K562 (cell line): ENCODE measurements around the gene EXOC4. TPM values are rescaled to one million over a fixed set of nuclear protein-coding genes. Genes with fewer than 3 reads are reported as not detected.

Experiments
- ATAC-seq: fragments of 200-7000 bp; cut with Tn5 transposase; 3 replicates; pipeline ENCODE4 v1.9.1; 2020; ENCODE audit warnings: moderate library complexity
- BruUV-seq: library from RNA; stranded (reverse); fragments of 400-500 nt; replicated peaks from 2 replicates; lab custom pipeline; 2021; lab: Mats Ljungman, UMichigan
- CTCF ChIA-PET: fragments of 300-600 bp; formaldehyde crosslinking; extraction: SDS; loops from one replicate; lab custom pipeline; 2021; ENCODE audit warnings: low intra/inter-chr PET ratio; lab: Yijun Ruan, JAX
- POLR2A ChIA-PET: fragments of 300-600, 350-650 bp; sonication (Branson Sonifier 250); formaldehyde crosslinking; extraction: SDS; loops from one replicate; lab custom pipeline; 2021; ENCODE audit warnings: antibody characterized with exemption, inconsistent platforms; lab: Yijun Ruan, JAX
- DNase-seq, 4 experiments: peaks; one replicate each; pipeline versions ENCODE4 v3.0.0 to v3.0.0-alpha.2; 2011 to 2018; ENCODE audit warnings: low spot score in 3 of 4, mixed read lengths in 3 of 4; ENCODE audit errors: extremely low read depth in 1 of 4
- FAIRE-seq: peaks from 2 replicates; lab custom pipeline; 2011; peaks lifted over from hg19 to GRCh38; lab: Jason Lieb, UNC
- H2AFZ ChIP-seq: 2 replicates; pipeline ENCODE4 v1.6.0; 2011; ENCODE audit warnings: low read depth, low read length, control low read depth, inconsistent platforms
- H3K27ac ChIP-seq: fragments of 200-600 bp; 3 replicates; pipeline ENCODE4 v1.8.0; 2011; ENCODE audit warnings: low read depth, mild to moderate bottlenecking, control low read depth, inconsistent platforms, low read length, moderate library complexity, mixed read lengths; ENCODE audit errors: extremely low read depth
- H3K27me3 ChIP-seq, 2 experiments: fragments of 300-600 bp in 1 of 2; 2 replicates in 1 of 2; 3 replicates in 1 of 2; pipeline versions ENCODE4 v1.6.0 to v1.8.0; 2011; ENCODE audit warnings: inconsistent platforms in 2 of 2, low read length in 2 of 2, mild to moderate bottlenecking in 1 of 2, mixed read lengths in 1 of 2, moderate library complexity in 1 of 2; ENCODE audit not compliant: control insufficient read depth in 2 of 2, insufficient read depth in 2 of 2
- H3K36me3 ChIP-seq: fragments of 300-600 bp; 3 replicates; pipeline ENCODE4 v1.8.0; 2011; ENCODE audit warnings: mild to moderate bottlenecking, low read length, inconsistent platforms; ENCODE audit not compliant: control insufficient read depth, insufficient read depth
- H3K4me1 ChIP-seq, 2 experiments: fragments of 200-600 bp in 1 of 2; replicated peaks in 1 of 2; 2 replicates in 1 of 2; 3 replicates in 1 of 2; pipeline versions ENCODE4 v1.5.1 to v1.8.0; 2011; ENCODE audit warnings: inconsistent platforms in 2 of 2, low read length in 2 of 2, mild to moderate bottlenecking in 1 of 2, mixed read lengths in 1 of 2, moderate library complexity in 1 of 2; ENCODE audit not compliant: control insufficient read depth in 2 of 2, insufficient read depth in 2 of 2
- H3K4me2 ChIP-seq: 2 replicates; pipeline ENCODE4 v1.6.1; 2011; ENCODE audit warnings: low read length, control low read depth, inconsistent platforms, mixed read lengths; ENCODE audit not compliant: insufficient read depth
- H3K4me3 ChIP-seq: fragments of 200-600 bp; sonication (generic), shearing (Covaris generic); 2 replicates; pipeline ENCODE4 v1.5.1; 2016; ENCODE audit warnings: control low read depth, inconsistent platforms
- H3K79me2 ChIP-seq: fragments of 200-600 bp; 3 replicates; pipeline ENCODE4 v1.8.0; 2011; ENCODE audit warnings: low read length, inconsistent platforms; ENCODE audit not compliant: control insufficient read depth, insufficient read depth
- H3K9ac ChIP-seq, 2 experiments: 2 replicates each; pipeline versions ENCODE4 v1.6.0 to v1.6.1; 2011; ENCODE audit warnings: low read depth in 2 of 2, low read length in 2 of 2, control low read depth in 1 of 2, inconsistent platforms in 1 of 2, mild to moderate bottlenecking in 1 of 2, mixed read lengths in 1 of 2; ENCODE audit not compliant: insufficient read depth in 1 of 2
- H3K9me1 ChIP-seq: one replicate; pipeline ENCODE4 v1.6.0; 2011; ENCODE audit warnings: inconsistent platforms, mild to moderate bottlenecking, low read length, moderate library complexity; ENCODE audit not compliant: control insufficient read depth, insufficient read depth
- H3K9me3 ChIP-seq: replicated peaks from 2 replicates; pipeline ENCODE4 v1.5.1; 2011; ENCODE audit warnings: low read depth, low read length, inconsistent platforms; ENCODE audit not compliant: control insufficient read depth, insufficient read depth
- H4K20me1 ChIP-seq: replicated peaks from 2 replicates; pipeline ENCODE4 v1.6.1; 2011; ENCODE audit warnings: low read length, inconsistent platforms, mixed read lengths; ENCODE audit not compliant: control insufficient read depth, insufficient read depth
- MECOM ChIP-seq: fragments of 250-450 bp; sonication (Bioruptor Pico); IDR thresholded peaks from 2 replicates; pipeline ENCODE4 v1.8.0; 2022; ENCODE audit warnings: inconsistent platforms
- MEF2A ChIP-seq: IDR thresholded peaks from 2 replicates; pipeline ENCODE4 v1.6.1; 2011; ENCODE audit warnings: low read depth, mild to moderate bottlenecking, low read length, moderate library complexity; ENCODE audit not compliant: control insufficient read depth
- SMAD3 ChIP-seq: fragments of 450-650 bp; formaldehyde crosslinking; conservative IDR thresholded peaks from 2 replicates; pipeline ENCODE4 v1.4.0; 2020; ENCODE audit warnings: mild to moderate bottlenecking
- STAT5B ChIP-seq: fragments of 250-450 bp; sonication (Bioruptor Pico); IDR thresholded peaks from 2 replicates; pipeline ENCODE4 v1.8.0; 2021; ENCODE audit warnings: mild to moderate bottlenecking, inconsistent platforms
- TAF9B ChIP-seq: fragments of 450-650 bp; IDR thresholded peaks from 2 replicates; pipeline ENCODE4 v1.6.1; 2018; ENCODE audit warnings: mild to moderate bottlenecking; ENCODE audit not compliant: partially characterized antibody
- ZNF124 ChIP-seq: sonication (generic); formaldehyde crosslinking; IDR thresholded peaks from 2 replicates; pipeline ENCODE4 v1.8.1; 2022; ENCODE audit warnings: missing genetic modification reagents
- ZNF175 ChIP-seq: fragments of 200-800 bp; sonication (Bioruptor generic); IDR thresholded peaks from 2 replicates; pipeline ENCODE4 v1.6.1; 2016; ENCODE audit warnings: low read depth, mild to moderate bottlenecking, missing genetic modification characterization, missing compliant biosample characterization
- ZNF77 ChIP-seq: fragments of 250-450 bp; sonication (Bioruptor Pico); IDR thresholded peaks from 2 replicates; pipeline ENCODE4 v1.5.0; 2020
- WGBS: fragments of 100-300 bp; shearing (Covaris generic); methylation state at CpG from one replicate; pipeline ENCODE4 v1.1.6; 2016; ENCODE audit warnings: low coverage, mixed read lengths; ENCODE audit not compliant: insufficient coverage; ENCODE audit errors: missing lambda C conversion rate; 5-methylcytosine and 5-hydroxymethylcytosine counted together
- in situ Hi-C: fragments of 300-500 bp; cut with MboI; formaldehyde crosslinking; loops from 4 replicates; pipeline ENCODE4 v1.15.0; 2018; ENCODE audit warnings: inconsistent platforms, mixed read lengths
- intact Hi-C: fragments of 100-400 bp; cut with micrococcal nuclease; formaldehyde crosslinking; loops from 2 replicates; pipeline ENCODE4 v1.14.2; 2022
- polyA plus RNA-seq, 8 experiments: library from polyadenylated mRNA; depleted of rRNA in 4 of 8; stranded (reverse) in 5 of 8; unstranded in 3 of 8; fragments of >200 nt; fragmentation: Nextera tagmentation in 2 of 8; fragmentation: Illumina TruSeq in 1 of 8; extraction: Ambion mirVana in 2 of 8; extraction: Trizol in 1 of 8; gene quantifications; 2 replicates each; pipeline versions ENCODE4 v1.2.1 to v1.2.3, GENCODE V29; 2011 to 2014; ENCODE audit warnings: inconsistent platforms in 1 of 8, missing spikeins in 1 of 8
- total RNA-seq, 7 experiments: library from RNA; depleted of rRNA in 6 of 7; stranded (reverse); fragments of >200 nt in 6 of 7; fragmentation: Illumina TruSeq in 2 of 7; extraction: Trizol in 2 of 7; gene quantifications; 2 replicates each; pipeline versions ENCODE4 v1.2.1 to v1.2.3, GENCODE V29; 2011 to 2021; ENCODE audit warnings: low replicate concordance in 1 of 7
- TF ChIP-seq, protein P1 (sequence below): fragments of 250-450 bp; sonication (Bioruptor Pico); IDR thresholded peaks from 2 replicates; pipeline ENCODE4 v1.8.0; 2021; ENCODE audit warnings: moderate library complexity, mild to moderate bottlenecking, inconsistent platforms
- TF ChIP-seq, protein P2 (sequence below): fragments of 250-450 bp; sonication (Bioruptor Pico); IDR thresholded peaks from 2 replicates; pipeline ENCODE4 v1.4.0; 2020; ENCODE audit warnings: mild to moderate bottlenecking
- TF ChIP-seq, protein P3 (sequence below): IDR thresholded peaks from 2 replicates; pipeline ENCODE4 v1.6.1; 2012; ENCODE audit warnings: low read depth, low read length, improper control_type of control experiment, borderline replicate concordance

EXOC4 gene
- total and polyA plus RNA-seq, 9 of the 15 experiments (the other 6 are each of a cell fraction or from before 2014, with no cell fraction given), result 18.5 to 73.1 (median 46.6) TPM

DNA sequence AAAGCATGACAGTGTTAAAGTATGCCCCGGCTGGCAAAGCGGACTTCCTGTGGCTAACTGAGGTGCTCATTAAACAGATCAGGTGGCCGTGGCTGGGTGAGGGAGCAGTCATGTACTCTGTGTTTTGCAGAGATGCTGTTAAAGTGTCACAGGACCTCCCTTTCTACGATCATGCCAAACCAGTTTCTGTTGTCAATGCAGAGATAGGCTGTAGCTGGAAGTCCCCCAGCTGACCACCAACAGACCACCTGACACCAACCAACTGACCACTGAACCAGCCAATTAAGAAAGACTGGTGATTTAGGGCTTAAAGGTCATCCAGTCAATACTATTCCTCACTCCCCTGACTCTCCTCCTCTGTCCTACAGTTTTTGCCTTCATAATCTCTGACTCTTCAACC lies 443.2 kb downstream of the EXOC4 start:
- intact Hi-C loops, result no loop called here
- BruUV-seq, result no TSS peak
- Histone ChIP-seq H3K4me2 (no peak overlapping the region), H3K36me3 (no peaks in the 10 kb centered on the region), H3K27me3 (no peaks in the 10 kb centered on the region), H3K9me1 (no peaks in the 10 kb centered on the region), H2AFZ (no peak overlapping the region), H3K4me3 (no peak overlapping the region), H4K20me1 (no peaks in the 10 kb centered on the region), H3K9ac (no peak overlapping the region), H3K4me1 (peaks cover 0 to 4% of the 10 kb centered on the region in 2 experiments; a peak in 1 of 5 replicates), H3K79me2 (no peaks in the 10 kb centered on the region), H3K9me3 (no peaks in the 10 kb centered on the region), H3K27ac (no peak overlapping the region)
- ChIA-PET CTCF (no interaction called here), POLR2A (no interaction called here)
- 36% methylated on average over 4 of the region's 4 CpGs for WGBS
- FAIRE-seq (no peak), ATAC-seq (no peak), DNase-seq (no peak)
- in situ Hi-C loops, result no loop called here
- no peak for TF ChIP-seq SMAD3 (CRISPR knock-in tag)
- TF ChIP-seq, all 486 proteins: peak for 0

DNA sequence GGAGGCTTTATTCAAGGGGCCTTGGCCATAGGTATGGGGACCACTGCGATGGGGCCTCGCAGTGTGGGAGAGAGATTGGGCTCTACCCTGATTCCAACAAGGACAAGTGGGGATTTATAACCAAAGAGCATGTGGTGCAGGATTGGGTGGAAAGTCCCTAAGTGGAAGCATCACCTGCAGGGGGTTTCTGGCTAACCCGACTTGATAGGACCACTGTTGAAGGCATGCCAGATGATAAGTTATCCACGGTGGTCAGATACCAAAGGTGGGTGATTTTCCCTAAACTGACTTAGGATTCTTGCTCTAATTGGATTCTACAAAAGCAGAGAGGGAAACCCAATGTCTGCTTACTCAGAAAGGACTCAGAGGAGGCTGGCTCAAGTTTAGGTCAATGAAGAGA lies 444.7 kb downstream of the EXOC4 start:
- 30% methylated on average over 4 of the region's 4 CpGs for WGBS
- ChIA-PET POLR2A (no interaction called here), CTCF (no interaction called here)
- Histone ChIP-seq H3K27ac (no peak overlapping the region), H3K9me1 (no peaks in the 10 kb centered on the region), H3K79me2 (no peaks in the 10 kb centered on the region), H2AFZ (no peak overlapping the region), H3K9ac (no peak overlapping the region), H3K36me3 (no peaks in the 10 kb centered on the region), H3K4me2 (no peak overlapping the region), H3K27me3 (no peaks in the 10 kb centered on the region), H3K9me3 (no peaks in the 10 kb centered on the region), H4K20me1 (no peaks in the 10 kb centered on the region), H3K4me1 (no peaks in the 10 kb centered on the region), H3K4me3 (no peak overlapping the region)
- intact Hi-C loops (no loop called here), in situ Hi-C loops (no loop called here)
- no peak for FAIRE-seq
- DNase-seq, result no peak
- ATAC-seq, result no peak
- BruUV-seq, result no TSS peak
- TF ChIP-seq ZNF77 (CRISPR knock-in tag) (no peak), STAT5B (CRISPR knock-in tag) (no peak), ZNF124 (CRISPR knock-in tag) (no peak), ZNF175 (CRISPR knock-in tag) (no peak), MECOM (no peak), TAF9B (no peak), MEF2A (no peak)
- TF ChIP-seq, protein P1, sequence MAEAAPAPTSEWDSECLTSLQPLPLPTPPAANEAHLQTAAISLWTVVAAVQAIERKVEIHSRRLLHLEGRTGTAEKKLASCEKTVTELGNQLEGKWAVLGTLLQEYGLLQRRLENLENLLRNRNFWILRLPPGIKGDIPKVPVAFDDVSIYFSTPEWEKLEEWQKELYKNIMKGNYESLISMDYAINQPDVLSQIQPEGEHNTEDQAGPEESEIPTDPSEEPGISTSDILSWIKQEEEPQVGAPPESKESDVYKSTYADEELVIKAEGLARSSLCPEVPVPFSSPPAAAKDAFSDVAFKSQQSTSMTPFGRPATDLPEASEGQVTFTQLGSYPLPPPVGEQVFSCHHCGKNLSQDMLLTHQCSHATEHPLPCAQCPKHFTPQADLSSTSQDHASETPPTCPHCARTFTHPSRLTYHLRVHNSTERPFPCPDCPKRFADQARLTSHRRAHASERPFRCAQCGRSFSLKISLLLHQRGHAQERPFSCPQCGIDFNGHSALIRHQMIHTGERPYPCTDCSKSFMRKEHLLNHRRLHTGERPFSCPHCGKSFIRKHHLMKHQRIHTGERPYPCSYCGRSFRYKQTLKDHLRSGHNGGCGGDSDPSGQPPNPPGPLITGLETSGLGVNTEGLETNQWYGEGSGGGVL (CRISPR knock-in tag), result no peak
- TF ChIP-seq, protein P2, sequence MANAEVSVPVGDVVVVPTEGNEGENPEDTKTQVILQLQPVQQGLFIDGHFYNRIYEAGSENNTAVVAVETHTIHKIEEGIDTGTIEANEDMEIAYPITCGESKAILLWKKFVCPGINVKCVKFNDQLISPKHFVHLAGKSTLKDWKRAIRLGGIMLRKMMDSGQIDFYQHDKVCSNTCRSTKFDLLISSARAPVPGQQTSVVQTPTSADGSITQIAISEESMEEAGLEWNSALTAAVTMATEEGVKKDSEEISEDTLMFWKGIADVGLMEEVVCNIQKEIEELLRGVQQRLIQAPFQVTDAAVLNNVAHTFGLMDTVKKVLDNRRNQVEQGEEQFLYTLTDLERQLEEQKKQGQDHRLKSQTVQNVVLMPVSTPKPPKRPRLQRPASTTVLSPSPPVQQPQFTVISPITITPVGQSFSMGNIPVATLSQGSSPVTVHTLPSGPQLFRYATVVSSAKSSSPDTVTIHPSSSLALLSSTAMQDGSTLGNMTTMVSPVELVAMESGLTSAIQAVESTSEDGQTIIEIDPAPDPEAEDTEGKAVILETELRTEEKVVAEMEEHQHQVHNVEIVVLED (CRISPR knock-in tag), result no peak
- TF ChIP-seq, protein P3, sequence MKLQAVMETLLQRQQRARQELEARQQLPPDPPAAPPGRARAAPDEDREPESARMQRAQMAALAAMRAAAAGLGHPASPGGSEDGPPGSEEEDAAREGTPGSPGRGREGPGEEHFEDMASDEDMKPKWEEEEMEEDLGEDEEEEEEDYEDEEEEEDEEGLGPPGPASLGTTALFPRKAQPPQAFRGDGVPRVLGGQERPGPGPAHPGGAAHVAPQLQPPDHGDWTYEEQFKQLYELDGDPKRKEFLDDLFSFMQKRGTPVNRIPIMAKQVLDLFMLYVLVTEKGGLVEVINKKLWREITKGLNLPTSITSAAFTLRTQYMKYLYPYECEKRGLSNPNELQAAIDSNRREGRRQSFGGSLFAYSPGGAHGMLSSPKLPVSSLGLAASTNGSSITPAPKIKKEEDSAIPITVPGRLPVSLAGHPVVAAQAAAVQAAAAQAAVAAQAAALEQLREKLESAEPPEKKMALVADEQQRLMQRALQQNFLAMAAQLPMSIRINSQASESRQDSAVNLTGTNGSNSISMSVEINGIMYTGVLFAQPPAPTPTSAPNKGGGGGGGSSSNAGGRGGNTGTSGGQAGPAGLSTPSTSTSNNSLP, result no peak
